HG02884 (cell line): Measurements from ENCODE around the gene TMEM131L.
"Not testable (repeated sequence)": the region's sequence is repeated elsewhere in the genome, so short reads cannot be mapped to it uniquely, and the experiment has no call there.

Experiments
- ATAC-seq: cut with Tn5 transposase; IDR thresholded peaks from one replicate; pipeline ENCODE4 v1.9.1; 2021; ENCODE audit warnings: mild to moderate bottlenecking, moderate library complexity; ENCODE audit not compliant: unreplicated experiment

The TMEM131L gene, protein sequence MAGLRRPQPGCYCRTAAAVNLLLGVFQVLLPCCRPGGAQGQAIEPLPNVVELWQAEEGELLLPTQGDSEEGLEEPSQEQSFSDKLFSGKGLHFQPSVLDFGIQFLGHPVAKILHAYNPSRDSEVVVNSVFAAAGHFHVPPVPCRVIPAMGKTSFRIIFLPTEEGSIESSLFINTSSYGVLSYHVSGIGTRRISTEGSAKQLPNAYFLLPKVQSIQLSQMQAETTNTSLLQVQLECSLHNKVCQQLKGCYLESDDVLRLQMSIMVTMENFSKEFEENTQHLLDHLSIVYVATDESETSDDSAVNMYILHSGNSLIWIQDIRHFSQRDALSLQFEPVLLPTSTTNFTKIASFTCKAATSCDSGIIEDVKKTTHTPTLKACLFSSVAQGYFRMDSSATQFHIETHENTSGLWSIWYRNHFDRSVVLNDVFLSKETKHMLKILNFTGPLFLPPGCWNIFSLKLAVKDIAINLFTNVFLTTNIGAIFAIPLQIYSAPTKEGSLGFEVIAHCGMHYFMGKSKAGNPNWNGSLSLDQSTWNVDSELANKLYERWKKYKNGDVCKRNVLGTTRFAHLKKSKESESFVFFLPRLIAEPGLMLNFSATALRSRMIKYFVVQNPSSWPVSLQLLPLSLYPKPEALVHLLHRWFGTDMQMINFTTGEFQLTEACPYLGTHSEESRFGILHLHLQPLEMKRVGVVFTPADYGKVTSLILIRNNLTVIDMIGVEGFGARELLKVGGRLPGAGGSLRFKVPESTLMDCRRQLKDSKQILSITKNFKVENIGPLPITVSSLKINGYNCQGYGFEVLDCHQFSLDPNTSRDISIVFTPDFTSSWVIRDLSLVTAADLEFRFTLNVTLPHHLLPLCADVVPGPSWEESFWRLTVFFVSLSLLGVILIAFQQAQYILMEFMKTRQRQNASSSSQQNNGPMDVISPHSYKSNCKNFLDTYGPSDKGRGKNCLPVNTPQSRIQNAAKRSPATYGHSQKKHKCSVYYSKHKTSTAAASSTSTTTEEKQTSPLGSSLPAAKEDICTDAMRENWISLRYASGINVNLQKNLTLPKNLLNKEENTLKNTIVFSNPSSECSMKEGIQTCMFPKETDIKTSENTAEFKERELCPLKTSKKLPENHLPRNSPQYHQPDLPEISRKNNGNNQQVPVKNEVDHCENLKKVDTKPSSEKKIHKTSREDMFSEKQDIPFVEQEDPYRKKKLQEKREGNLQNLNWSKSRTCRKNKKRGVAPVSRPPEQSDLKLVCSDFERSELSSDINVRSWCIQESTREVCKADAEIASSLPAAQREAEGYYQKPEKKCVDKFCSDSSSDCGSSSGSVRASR (N-terminal part only)

DNA sequence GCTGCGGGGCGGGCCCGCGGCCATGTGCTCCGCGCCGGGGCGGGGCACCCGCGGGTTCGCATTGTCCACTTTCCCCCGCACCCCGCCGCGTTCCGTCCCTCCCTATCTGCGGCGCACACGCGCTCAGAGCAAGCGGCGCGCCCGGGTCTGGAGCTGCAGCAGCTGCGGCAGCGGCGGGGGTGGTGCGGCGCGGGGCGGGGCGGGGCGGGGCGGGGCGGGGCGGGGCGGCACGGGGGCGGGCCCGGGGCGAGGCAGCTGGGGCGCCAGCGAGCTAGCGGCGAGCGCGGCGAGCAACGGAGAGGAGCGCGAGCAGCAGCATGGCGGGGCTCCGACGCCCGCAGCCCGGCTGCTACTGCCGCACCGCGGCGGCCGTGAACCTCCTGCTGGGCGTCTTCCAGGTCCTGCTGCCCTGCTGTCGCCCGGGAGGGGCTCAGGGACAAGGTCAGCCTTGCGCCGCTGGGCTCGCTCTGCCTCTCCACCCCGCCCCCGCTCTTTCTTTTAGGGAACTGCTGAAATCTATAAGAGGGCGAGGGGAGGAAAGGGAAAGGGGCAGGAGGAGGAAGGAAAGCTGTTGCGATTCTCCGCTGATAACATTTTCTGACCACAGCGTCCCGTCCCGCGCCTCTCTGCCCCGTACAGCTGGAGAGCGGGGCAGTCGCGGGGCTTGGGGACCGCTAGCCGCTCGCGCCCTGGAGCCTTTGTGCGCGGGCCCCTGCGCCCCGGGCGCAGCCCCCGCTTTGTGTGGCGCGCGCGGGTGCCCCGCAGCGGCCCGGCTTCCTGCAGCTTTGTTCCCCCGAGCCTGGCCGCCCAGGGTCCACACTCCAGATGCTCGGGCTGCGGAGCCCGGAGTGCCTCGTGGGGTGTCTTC is at the start of gene TMEM131L:
Gene TMEM131L (plus strand): TSS at position 280 of the 868 bp plus-strand sequence. CDS start 38 bp downstream, at position 318.
- ATAC-seq: peak; percentile 27

DNA sequence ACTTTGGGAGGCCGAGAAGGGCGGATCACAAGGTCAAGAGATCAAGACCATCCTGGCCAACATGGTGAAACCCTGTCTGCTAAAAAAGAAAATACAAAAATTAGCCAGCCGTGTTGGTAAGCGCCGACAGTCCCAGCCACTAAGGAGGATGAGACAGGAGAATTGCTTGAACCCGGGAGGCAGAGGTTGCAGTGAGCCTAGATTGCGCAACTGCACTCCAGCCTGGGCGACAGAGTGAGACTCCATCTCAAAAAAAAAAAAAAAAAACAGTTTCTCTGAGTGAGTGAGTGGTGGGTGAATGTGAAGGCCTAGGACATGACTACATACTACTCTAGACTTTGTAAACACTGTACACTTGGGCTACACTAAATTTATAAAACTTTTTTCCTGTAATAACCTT is 49.7 kb upstream of the TMEM131L start:
- ATAC-seq: not testable (repeated sequence)

GRCh38 chr4:153418121-153418520 is 48.0 kb upstream of the TMEM131L start:
- no peak for ATAC-seq

- ATAC-seq: no peak
These were observed 47.6 kb upstream of the TMEM131L start for GRCh38 chr4:153418558-153418957.

DNA sequence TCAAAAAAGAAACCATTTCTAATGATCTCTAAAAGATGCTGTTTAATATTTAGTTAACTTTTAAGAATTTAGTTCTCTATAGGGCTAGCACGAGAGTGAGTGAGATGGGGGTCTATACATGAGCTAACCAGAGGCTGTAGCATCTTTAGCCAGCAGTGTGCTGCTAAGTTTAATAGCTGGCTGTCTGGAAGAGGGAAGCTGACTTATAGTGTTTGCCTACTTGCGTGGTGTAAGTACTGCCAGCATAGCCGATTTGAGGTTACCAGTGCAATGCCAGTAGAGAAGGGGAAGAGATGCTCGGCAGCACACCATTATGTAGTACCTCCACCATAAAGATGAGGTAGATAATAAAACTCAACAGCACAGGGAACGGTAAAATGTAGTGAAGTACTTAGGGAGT is 47.1 kb upstream of the TMEM131L start:
- ATAC-seq: no peak

DNA sequence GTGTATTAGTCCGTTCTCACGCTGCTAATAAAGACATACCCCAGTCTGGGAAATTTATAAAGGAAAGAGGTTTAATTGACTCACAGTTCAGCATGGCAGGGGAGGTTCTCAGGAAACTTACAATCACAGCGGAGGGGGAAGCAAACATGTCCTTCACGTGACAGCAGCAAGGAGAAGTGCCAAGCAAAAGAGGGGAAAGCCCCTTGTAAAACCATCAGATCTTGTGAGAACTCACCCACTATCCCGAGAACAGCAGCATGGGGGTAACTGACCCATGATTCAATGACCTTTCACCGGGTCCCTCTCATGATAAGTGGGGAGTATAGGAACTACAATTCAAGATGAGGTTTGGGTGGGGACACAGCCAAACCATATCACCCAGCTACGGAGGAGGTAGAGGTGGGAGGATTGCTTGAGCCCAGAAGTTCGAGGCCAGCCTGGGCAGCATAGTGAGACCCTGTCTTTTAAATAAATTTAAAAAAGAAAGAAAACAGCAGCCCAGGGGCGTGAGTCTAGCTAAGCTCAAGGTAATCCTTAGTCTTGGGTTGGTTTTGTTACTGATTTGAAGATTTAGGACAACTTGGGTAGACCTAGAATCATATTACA is 46.4 kb upstream of the TMEM131L start:
- ATAC-seq: no peak

DNA sequence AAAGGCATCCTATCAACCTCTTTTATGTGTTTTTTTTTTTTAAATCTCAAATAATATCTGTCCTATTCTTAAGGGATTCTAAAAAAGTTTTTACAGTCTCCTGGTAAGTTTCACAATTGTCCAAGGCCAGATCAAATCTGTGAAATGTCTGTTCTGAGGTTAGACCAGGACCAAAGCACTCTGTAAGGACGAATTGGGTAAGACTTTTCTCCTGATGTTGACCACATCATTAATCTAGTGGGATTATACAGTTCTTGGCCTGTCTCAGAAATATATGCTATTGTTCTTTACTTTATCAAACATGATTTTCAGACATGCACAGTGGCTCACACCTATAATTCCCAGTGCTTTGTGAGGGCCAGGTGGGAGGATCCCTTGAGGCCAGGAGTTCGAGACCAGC is 45.8 kb upstream of the TMEM131L start:
- ATAC-seq: no peak

DNA sequence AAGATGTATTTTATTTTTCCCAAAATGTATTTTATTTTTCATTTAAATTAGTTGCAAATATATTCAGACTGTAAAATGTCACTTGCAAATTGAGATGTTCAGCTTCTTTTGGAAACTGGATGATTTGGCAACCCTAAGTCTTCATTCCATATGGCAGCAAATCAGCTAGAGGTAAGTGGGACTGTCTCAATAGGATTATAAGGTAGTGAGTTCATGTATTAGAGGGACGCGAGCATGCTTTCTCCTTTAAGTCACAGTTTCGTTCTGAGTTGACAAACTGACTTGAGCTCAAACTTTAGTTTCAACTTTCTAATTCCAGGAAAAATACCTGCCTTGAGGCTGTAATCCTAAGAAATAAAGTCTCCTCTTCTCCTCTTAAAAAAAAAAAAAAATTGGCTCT is 44.2 kb upstream of the TMEM131L start:
- ATAC-seq: peak; percentile 81

GRCh38 chr4:153426207-153426885 is 39.8 kb upstream of the TMEM131L start:
- peak; percentile 57 for ATAC-seq

DNA sequence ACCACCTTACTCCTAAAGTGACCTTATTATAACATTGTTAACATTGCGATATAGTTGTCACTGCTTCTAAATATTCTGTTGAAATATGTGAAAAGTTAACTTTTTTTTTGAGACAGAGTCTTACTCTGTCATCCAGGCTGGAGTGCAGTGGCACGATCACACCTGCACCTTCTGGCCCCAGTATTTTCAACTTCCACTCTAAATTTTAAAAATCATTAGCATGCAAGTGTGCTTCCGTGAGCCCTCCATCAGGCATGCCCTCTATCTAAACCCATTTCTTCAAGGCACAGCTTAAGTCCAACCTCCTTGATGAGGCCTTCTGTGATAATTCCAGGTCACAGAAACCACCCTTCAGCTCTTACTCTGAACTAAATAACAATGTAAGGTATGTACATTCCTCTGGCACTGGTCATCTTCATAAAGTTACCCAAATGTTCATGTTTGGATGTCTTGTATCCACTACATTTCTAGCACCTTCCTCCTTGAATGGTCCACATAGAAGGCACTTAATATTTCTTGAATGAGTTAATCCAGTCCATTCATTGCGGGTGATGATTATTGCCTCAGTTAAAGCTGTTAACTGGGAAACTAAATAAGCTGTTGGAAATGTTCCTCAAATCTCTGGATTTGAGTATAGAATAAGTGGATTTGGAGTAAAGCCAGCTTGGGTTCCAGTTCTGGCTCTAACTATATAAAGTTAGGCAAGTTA is 38.6 kb upstream of the TMEM131L start:
- ATAC-seq: no peak

DNA sequence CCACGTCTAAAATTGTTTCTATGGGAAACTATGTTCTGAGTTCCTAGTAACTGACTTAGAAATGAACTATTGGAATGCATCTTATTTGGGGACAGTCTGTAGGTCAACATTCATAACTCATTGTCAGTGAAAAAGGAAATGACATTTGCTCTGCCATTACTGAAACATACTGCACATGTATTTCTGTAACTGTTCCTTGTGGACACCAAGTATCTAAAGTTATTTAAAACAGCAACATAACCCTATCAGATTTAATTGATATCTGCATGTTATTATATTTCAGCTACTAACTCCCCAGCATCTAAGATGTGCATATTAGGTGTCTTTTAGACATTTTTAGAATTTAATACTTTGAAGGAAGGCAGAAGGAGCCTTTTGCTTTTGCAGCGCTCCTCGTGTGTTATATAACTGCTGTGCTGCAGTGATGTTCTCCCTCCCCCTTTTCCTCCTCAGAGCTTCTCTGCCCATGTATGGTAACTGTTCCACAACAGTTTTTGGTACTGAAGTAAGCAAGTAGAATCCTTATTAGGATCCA is 37.2 kb upstream of the TMEM131L start:
- ATAC-seq: no peak

DNA sequence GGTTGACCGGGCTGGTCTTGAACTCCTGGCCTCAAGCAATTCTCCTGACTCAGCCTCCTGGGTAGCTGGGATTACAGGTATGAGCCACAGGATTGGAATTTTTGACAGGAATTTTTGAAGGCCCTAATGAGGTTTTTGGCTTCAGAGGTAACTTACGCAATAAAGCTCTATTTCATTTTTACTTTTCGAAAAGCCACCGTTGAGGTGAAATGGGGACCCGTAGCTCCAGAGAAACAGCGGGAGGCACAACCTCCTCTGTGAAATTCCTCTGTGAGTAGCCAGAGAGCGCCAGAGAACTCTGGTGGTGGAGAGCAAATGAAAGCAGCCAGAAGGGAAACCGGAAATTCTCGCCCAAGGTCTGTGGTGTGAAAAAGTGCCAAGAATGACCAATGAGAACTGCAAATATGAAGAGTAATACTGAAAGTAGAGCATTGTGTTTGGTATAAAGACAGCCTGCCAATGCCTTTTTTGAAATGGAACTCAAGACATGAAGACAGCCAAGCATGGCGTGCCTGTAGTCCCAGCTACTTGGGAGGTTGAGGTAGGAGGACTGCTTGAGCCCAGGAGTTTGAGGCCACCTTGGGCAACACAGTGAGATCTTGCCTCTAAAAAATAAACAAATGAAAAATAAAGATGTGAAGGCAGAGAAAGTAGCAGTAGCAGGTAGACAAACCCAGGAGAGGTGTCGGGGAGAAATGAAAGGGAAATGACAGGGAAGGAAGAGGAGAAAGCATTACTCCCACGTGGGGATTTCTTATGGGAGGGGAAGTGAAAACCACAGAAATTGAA is 33.0 kb upstream of the TMEM131L start:
- ATAC-seq: peak; percentile 86

- ATAC-seq: no peak
These were observed 32.4 kb upstream of the TMEM131L start for GRCh38 chr4:153433754-153434105.

- no peak for ATAC-seq
These were observed 32.0 kb upstream of the TMEM131L start for GRCh38 chr4:153434190-153434589.

DNA sequence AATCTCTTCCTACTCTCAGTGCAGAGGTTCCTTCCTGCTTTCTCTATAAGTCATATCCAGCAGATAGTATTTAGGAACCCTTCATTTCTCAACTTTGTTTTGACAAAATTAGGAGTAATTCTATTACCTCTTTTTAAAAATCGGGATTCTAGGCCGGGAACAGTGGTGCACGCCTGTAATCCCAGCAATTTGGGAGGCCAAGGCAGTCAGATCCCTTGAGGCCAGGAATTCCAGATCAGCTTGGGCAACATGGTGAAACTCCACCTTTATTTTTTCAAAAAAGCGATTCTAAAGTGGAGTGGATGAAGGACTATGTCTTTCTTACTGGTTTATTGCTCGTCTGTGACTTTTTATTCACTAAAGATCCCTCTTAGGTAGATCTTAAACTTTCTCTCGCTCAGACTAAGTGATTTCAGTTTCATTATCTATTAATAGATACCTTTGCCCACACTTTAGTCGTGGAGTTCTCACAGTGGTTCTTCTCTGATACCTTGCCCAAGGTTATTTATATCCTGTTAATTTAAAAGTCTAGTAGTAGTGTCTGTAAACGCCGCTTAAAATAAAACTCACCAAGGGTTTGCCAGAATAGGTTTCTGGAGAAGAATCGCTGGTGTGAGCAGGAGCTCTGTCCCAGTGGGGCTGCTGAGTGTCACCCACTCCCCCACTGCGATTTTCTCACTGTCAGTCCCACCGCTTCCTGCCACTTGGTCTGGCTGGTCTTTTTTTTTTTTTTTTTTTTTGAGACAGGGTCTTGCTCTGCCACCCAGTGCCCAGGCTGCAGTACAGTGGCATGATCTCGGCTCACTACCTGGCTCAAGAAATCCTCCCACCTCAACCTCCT is 27.0 kb upstream of the TMEM131L start:
- ATAC-seq: peak; percentile 72

DNA sequence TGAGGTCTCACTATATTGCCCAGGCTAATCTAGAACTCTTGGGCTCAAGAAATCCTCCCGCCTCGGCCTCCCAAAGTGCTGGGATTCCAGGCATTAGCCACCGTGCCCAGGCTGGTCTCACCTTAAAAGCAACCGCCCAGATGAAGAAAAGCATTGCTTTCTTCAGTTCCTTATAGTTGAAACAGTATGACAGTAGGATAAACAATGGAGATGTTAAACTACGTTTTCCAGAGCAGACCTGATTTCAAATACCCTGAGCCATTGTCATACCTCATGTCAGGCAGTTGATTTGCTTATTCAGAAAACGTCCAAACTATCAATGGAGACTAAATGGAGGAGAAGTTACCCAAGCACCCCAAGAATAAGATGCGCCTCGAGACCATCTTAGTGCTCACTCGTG is 26.3 kb upstream of the TMEM131L start:
- no peak for ATAC-seq

DNA sequence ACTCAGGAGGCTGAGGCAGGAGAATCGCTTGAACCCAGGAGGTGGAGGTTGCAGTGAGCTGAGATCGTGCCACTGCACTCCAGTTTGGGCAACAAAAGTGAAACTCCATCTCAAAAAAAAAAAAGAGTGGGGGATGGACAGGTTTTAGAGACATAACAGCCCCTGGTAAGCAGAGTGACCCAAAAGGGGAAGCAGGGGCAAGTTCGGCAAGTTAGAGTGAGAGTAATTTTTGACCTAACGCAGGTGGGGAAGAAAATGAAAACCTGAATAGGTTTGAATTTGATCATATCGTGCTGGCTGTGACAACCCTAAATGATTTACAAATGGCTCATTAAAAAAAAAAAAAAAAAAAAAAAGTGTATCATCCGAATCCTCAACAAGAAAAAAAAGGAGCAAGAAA is 25.7 kb upstream of the TMEM131L start:
- no peak for ATAC-seq
